T1000 (cell line): ENCODE data around the gene PCGF5.
"Not testable (repeated sequence)": the region's sequence is repeated elsewhere in the genome, so short reads cannot be mapped to it uniquely, and the experiment has no call there.

ENCODE experiments used
- DNase-seq: peaks from one replicate; lab custom pipeline; 2025; ENCODE audit warnings: mixed read lengths; lab: John Stamatoyannopoulos, UW

Gene PCGF5

DNA sequence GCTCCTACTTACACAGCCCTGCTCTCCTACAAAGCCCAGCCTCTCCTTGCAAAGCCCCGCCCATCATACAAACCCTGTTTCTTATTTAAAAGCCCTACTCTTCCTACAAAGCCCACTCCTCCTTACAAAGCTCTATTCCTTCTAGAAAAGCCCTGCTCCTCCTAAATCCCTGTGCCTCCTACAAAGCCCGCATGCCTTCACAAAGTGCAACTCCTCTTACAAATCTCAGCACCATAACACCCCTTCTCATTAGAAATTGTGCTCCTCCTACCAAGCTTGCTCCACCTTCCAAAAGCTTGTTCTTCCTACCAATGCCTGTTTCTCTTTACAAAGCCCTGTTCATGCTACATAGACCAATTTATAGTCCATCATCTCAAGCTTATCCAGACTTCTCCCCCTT, 66.1 kb downstream of the PCGF5 start:
- DNase-seq = no peak

DNA sequence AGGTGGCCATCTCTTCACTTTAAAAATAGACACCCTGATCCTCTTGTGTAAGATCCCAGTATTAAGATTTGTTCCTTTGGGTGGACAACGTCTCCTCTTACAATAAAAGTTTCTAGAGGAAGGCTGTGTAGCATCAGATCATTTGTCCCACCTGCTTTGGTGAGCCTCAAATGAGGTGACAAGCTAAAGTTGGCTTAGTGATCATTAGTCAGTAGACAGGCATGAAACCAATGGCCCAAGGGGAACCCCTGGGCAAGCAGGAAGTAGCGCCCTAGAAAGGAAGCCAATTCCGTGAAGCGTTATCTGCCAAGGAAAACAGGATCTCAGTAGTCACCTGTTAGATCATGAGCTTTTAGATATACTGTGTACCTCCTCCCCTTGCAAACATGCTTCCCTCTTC, 66.8 kb downstream of the PCGF5 start:
- no peak for DNase-seq

- no peak for DNase-seq
Observed at GRCh38 chr10:91287912-91288311, 67.4 kb downstream of the PCGF5 start.

GRCh38 chr10:91289305-91289704, 68.8 kb downstream of the PCGF5 start:
- no peak for DNase-seq

GRCh38 chr10:91290607-91291006, 70.1 kb downstream of the PCGF5 start:
- no peak for DNase-seq

DNA sequence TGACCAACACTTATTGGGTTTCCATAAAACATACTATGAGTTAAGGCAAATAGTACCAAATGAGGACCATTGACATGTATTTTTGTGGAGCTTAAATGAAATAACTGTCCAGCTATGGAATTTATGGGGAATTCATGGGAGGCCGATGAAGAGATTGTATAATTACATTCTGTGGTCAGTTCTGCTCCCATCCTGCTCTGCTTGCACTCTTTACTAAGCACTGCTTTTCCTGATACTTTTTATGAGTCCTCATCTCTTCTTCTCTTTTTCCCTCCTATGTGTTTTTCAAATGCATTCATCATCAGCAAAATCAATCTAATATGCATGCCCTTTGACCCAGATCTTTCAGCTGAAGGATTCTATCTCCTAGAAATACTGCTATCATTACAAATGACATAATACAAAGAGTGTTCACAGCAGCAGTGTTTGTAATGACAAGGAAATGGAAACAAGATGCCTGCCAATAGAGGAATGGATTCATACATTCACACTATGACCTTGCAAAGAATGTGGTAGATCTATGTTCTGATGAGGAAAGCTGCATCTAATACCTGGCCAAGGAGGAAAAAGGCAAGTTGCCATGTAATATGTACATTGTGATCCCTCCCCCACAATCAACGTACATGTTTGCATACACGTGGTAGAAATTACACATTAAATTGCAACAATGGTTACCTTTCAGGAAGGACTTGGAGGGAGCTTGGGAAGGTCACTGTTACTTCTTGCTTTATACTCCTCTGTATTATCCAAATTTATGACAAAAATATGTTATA, 73.9 kb downstream of the PCGF5 start:
- no peak for DNase-seq

DNA sequence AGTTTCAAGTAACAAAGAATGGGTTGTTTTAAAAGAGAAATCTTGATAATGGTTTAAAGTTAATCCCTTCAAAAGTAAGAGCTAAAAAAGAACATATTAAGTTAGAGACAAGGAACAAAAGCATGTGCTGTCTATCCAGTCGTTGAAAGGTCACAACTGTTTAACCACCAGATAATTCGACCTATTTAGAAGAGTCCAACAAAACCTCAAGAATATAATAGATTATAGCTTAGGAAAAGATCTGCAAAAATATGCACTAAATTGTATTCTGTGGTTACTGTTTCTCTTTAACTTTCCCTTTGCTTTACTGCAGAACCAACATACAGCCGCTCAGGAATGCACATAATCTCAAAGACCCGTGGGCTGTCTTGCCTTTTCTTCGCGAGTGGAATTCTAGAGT, 74.9 kb downstream of the PCGF5 start:
- DNase-seq = no peak

- DNase-seq = no peak
Observed at GRCh38 chr10:91296471-91296870, 76.0 kb downstream of the PCGF5 start.

GRCh38 chr10:91298224-91298871, 77.9 kb downstream of the PCGF5 start:
- DNase-seq = peak; percentile 68

DNA sequence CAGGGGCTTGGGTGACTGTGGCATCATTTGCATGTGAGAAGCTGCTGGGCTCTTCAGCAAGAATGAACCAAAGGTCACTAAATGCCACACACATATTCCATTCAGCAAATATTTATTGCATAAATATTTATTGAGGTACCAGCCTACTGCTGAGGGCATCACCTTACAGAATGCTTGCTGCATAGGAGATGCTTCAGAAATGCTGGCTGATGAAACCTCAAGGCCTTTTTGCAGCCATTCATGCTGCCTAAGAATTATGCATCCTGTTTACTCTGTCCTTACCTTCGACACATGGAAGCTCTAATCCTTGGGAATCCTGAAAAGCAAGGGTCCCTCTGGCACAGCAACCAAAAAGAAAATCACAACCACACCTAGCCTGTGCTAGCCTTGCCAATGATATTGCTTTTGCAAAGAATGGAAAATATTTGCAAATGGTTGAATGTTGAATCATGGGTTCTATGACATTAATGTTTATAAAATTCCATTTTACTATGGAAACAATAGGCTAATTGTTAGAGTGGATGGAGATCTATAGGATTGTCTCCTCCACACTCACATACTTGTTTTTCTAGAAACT, 79.6 kb downstream of the PCGF5 start:
- DNase-seq = no peak

GRCh38 chr10:91302946-91303345, 82.5 kb downstream of the PCGF5 start:
- DNase-seq = not testable (repeated sequence)

- DNase-seq = not testable (repeated sequence)
Observed at GRCh38 chr10:91305979-91306378, 85.5 kb downstream of the PCGF5 start.

GRCh38 chr10:91307489-91307888, 87.0 kb downstream of the PCGF5 start:
- DNase-seq = no peak

DNA sequence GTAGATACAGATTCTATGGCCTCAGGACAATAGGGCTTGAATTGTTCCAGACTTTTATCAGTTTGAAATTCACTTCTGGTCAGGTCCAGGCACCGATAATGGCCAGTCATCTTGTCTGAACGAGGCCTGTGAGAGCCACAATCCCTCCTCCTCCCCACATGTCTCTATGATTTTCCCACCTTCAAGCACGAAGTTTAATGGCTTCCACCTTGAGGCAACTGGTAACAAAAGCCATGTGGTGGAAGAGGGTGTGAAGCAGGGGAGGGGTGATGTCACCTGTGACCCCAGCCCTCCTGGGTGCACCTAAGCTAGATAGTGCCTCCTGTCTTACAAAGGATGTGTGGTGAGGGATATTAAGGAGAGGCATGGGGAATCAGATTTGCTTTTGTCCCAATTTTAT, 89.2 kb downstream of the PCGF5 start:
- DNase-seq = no peak

DNA sequence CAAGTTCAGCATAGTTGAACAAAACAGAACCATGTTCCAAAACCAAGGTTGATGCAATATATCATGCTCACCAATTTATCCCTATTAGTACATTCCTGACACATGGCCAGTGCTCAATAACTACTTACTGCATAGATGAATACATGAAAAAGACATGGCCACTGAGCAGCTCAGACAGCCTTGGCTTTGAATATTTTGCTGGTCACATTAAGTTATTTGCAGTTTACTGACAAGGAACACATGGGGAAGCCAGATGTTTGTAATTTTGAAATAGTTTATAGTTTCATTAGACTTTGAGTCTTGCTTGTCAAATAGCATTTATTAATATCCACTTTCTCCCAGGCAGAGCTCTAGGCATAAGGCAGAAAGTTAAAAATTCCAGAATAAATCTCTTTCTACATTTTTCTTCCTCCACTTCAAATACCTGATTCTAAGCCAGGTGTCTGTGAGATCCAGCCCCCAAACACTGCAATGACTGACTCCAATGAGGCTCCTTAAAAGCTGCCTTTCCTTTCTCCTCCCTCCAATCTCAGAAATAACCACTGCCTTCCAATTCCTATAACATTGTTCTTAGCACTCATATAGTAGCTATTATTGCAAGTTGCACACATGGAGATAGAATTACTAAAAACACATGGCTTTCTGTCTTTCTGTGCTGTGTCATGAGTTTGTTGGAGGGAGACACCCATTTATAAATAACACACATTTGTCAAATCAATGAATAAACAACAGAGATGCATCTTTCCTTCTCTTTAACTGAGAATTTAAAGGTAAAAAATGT, 91.3 kb downstream of the PCGF5 start:
- DNase-seq = no peak

GRCh38 chr10:91312382-91312733, 91.9 kb downstream of the PCGF5 start:
- no peak for DNase-seq

DNA sequence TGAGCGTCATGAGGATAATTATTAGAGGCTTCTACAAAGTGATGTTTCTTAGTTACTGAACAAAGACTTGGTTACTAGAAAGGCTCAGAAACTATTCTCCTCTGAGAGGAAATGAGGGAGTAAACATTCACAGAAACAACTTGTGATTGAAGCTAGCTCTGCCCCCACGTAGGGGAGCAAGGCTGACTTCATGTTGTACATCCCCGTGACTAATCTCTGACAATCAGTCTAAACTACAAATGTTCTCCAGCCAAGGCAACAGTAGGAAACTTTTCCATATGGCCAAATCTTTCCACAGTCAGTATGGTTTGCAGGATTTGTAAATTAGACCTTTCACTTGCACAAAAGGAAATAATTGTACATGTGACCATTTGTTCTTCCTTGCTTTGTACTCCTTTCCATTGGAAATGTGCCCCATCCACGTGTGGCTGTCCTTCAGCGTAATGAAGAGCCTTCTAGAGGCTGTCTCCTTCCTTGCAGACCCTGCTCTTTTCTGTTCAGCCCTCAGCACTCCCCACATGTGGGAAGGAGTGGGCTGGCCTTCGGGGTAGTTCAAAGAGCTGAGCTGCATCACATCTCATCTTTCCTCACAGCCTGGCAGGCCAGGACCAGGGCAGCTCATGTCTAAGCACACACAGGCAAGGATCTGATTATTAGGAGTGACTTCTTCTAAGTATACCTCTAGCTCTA, 93.5 kb downstream of the PCGF5 start:
- DNase-seq = no peak

DNA sequence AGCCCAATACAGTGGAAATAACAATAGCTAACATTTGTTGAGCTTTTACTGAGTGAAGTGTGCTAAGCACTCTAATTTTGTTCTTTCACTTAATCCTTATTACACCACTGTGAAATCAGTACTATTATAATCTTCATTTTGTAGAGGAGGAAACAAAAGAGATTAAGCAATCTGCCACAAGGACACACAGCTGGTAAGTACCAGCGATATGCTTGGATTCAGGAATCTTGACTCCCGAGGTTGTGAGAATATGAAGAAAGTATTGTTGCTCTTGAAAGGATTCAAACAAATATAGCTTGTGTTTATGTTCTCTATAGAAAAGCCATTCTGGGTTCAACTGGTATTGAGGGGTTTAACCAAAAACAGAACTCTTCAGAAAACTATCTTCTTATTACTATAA, 96.0 kb downstream of the PCGF5 start:
- no peak for DNase-seq

GRCh38 chr10:91317541-91317940, 97.1 kb downstream of the PCGF5 start:
- DNase-seq = no peak

DNA sequence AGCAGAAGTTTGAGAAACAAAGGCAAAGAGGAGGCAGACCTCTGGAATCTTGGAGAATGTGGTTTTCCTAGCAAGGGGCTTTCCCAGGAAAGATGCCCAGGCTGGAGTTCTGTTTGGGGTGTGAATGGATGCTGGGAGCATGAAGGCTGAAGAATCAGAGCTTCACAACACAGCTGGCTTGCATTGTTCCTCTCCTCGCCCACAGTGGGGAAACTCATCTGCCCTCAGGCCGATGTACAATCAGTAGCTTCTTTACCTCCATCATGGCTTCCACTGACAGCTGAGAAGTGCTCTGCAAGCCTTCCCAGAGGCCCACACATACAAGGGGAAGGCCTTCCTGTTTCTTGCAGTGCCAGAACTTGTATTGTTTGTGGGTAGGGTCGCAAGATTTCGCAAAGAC, 98.9 kb downstream of the PCGF5 start:
- no peak for DNase-seq

DNA sequence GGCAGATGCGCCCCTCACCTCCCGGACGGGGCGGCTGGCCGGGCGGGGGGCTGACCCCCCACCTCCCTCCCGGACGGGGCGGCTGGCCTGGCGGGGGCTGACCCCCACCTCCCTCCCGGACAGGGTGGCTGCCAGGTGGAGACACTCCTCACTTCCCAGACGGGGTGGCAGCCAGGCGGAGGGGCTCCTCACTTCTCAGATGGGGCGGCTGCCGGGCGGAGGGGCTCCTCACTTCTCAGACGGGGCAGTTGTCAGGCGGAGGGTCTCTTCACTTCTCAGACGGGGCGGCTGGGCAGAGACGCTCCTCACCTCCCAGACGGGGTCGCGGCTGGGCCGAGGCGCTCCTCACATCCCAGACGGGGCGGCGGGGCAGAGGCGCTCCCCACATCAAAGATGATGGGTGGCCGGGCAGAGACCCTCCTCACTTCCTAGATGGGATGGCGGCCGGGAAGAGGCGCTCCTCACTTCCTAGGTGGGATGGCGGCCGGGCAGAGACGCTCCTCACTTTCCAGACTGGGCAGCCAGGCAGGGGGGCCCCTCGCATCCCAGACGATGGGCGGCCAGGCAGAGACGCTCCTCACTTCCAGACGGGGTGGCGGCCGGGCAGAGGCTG, 102.9 kb downstream of the PCGF5 start:
- DNase-seq = not testable (repeated sequence)
